Measurements from ENCODE around the gene CCDC177.

DNA sequence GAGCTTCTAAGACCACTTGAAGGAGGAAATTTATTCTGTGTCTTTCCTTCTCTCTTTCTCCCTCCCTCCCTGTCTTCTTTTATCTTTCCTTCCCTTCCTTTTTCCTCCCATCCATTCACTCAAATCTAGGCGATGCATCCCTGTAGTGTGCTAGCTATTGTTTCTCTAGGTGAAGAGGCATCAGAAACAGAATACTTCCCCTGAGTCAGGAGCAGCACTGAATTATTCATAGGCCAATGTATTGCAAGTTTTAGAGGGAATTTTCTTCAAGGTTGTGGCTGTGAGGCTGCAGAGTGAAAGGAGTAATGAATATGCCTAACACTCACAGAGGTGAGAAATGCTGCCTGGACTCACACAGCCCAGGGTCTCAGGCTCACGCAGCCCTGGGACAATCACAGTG, 23.2 kb downstream of the CCDC177 start:
- TF ChIP-seq, protein P1, sequence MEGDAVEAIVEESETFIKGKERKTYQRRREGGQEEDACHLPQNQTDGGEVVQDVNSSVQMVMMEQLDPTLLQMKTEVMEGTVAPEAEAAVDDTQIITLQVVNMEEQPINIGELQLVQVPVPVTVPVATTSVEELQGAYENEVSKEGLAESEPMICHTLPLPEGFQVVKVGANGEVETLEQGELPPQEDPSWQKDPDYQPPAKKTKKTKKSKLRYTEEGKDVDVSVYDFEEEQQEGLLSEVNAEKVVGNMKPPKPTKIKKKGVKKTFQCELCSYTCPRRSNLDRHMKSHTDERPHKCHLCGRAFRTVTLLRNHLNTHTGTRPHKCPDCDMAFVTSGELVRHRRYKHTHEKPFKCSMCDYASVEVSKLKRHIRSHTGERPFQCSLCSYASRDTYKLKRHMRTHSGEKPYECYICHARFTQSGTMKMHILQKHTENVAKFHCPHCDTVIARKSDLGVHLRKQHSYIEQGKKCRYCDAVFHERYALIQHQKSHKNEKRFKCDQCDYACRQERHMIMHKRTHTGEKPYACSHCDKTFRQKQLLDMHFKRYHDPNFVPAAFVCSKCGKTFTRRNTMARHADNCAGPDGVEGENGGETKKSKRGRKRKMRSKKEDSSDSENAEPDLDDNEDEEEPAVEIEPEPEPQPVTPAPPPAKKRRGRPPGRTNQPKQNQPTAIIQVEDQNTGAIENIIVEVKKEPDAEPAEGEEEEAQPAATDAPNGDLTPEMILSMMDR (conservative IDR thresholded peaks at IDR 0.05; ENCODE audit: low read length) = no peak
- no peak for TF ChIP-seq EZH2phosphoT487 (IDR thresholded peaks at IDR 0.05; ENCODE audit: borderline replicate concordance, low read depth, low read length)
